ENCODE results near the gene SLC44A4. TPM values are rescaled to one million over a fixed set of nuclear protein-coding genes. Genes with fewer than 3 reads are reported as not detected.
"Not testable (repeated sequence)": the region's sequence is repeated elsewhere in the genome, so short reads cannot be mapped to it uniquely, and the experiment has no call there.

The SLC44A4 gene
- total and polyA plus RNA-seq, 8 donors, result 9.6 to 78.8 (median 21.1) TPM

GRCh38 chr6:31870385-31870921, 8.3 kb downstream of the SLC44A4 start:
- no peak for DNase-seq
- intact Hi-C loops (cut with DNase I), result no loop called here
- no peak for ATAC-seq
- H3K36me3 ChIP-seq, result no peaks in the 10 kb centered on the region
- no peak overlapping the region for H3K4me3 ChIP-seq
- TF ChIP-seq CTCF (IDR thresholded peaks at IDR 0.05), result no peak
- no peaks in the 10 kb centered on the region for H3K4me1 ChIP-seq
- no peaks in the 10 kb centered on the region for H3K27me3 ChIP-seq
- no peaks in the 10 kb centered on the region for H3K9me3 ChIP-seq
- no peak overlapping the region for H3K27ac ChIP-seq

DNA sequence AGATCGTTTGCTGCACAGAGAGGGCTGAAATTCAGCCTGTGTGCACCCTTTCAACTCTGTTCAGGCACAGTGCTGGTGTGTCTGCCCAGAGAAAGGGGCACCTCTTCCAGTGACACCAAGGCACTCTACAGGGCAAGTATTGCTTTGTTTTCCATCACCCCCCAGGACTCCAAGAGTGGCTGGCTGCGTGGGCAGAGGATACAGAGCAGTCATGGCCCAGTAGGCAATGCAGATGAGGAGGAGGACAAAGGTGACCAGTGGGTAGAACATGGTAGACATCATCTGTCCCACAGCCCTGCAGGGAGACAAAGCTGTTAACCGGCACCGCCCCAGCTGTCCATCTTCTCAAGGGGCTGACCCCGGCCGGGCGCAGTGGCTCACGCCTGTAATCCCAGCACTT, 9.5 kb downstream of the SLC44A4 start:
- no peak for TF ChIP-seq CTCF (IDR thresholded peaks at IDR 0.05)
- no peaks in the 10 kb centered on the region for H3K36me3 ChIP-seq
- no peaks in the 10 kb centered on the region for H3K9me3 ChIP-seq
- intact Hi-C loops (cut with DNase I), result loop anchor here in 1 of 2 donors (10.0 kb wide), 1 partner anchor 195 kb away; no protein-coding TSS in a partner anchor
- H3K27ac ChIP-seq, result no peak overlapping the region
- no peak for DNase-seq
- H3K27me3 ChIP-seq, result no peaks in the 10 kb centered on the region
- H3K4me1 ChIP-seq, result peaks cover under 1 to 3% of the 10 kb centered on the region in 2 donors
- ATAC-seq, result no peak
- no peak overlapping the region for H3K4me3 ChIP-seq

GRCh38 chr6:31868658-31868971, 10.2 kb downstream of the SLC44A4 start:
- H3K27ac ChIP-seq, result not testable (repeated sequence)

GRCh38 chr6:31865205-31866118, 13.3 kb downstream of the SLC44A4 start:
- no peak for DNase-seq
- peaks cover 0 to 5% of the 10 kb centered on the region in 2 donors for H3K36me3 ChIP-seq
- ATAC-seq, result no peak
- no peak overlapping the region for H3K27ac ChIP-seq
- H3K4me1 ChIP-seq, result peaks cover 11 to 29% of the 10 kb centered on the region in 2 donors
- TF ChIP-seq CTCF (IDR thresholded peaks at IDR 0.05), result no peak
- H3K4me3 ChIP-seq, result no peak overlapping the region
- intact Hi-C loops (cut with DNase I), result loop anchor here in 1 of 2 donors (10.0 kb wide), 1 partner anchor 191 kb away; no protein-coding TSS in a partner anchor
- H3K9me3 ChIP-seq, result no peaks in the 10 kb centered on the region
- no peaks in the 10 kb centered on the region for H3K27me3 ChIP-seq

More at GRCh38 chr6:31868658-31868971, 10.2 kb downstream of the SLC44A4 start:
- not testable (repeated sequence) for H3K27me3 ChIP-seq, H3K4me1 ChIP-seq, H3K4me3 ChIP-seq, DNase-seq, ATAC-seq, H3K9me3 ChIP-seq, H3K36me3 ChIP-seq
- intact Hi-C loops (cut with DNase I), result loop anchor here in 1 of 2 donors (10.0 kb wide), 1 partner anchor 194 kb away; no protein-coding TSS in a partner anchor

DNA sequence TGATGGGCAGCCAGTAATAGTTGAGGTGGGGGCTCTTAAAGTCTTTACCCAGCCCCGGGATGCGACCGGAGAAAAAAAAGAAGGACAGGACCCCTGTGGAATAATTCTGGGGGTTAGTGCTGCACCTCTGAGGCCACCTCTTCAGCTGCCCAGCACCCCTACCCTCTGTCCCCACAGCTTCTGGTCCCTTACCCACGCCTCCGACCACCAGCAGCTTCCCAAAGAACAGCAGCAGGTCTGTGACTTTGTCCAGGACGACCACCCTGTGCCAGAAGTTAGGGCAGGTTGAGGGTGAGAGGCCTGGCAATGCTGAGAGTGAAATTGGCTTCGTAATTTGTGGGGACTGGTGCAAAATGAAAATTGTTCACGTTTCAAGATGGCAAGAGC, 14.0 kb downstream of the SLC44A4 start:
- peaks cover 11 to 29% of the 10 kb centered on the region in 2 donors for H3K4me1 ChIP-seq
- intact Hi-C loops (cut with DNase I), result loop anchor here in 1 of 2 donors (10.0 kb wide), 1 partner anchor 190 kb away; no protein-coding TSS in a partner anchor
- H3K27me3 ChIP-seq, result no peaks in the 10 kb centered on the region
- no peak for TF ChIP-seq CTCF (IDR thresholded peaks at IDR 0.05)
- H3K27ac ChIP-seq, result no peak overlapping the region
- no peaks in the 10 kb centered on the region for H3K9me3 ChIP-seq
- DNase-seq (no peak), ATAC-seq (no peak)
- peaks cover 0 to 12% of the 10 kb centered on the region in 2 donors for H3K36me3 ChIP-seq
- no peak overlapping the region for H3K4me3 ChIP-seq

DNA sequence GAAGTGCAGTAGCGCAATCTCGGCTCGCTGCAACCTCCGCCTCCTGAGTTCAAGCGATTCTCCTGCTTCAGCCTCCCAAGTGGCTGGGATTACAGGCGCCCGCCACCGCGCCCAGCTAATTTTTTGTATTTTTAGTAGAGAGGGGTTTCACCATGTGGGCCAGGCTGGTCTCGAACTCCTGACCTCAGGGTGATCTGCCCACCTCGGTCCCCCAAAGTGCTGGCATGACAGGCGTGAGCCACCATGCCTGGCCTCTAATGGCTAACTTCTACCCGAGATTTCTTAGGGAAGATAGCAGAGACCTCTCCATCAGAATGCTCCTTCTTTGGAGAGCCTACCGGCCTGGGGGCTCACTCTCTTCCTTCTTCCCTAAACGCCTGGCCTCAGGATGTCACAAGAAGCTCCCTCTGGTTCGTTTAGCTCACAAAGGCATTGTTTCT, 14.7 kb downstream of the SLC44A4 start:
- not testable (repeated sequence) for H3K9me3 ChIP-seq, ATAC-seq, DNase-seq, H3K27me3 ChIP-seq
- Histone ChIP-seq H3K27ac (peak overlapping the region; percentile 80 to 91), H3K36me3 (peaks cover 0 to 19% of the 10 kb centered on the region in 2 donors), H3K4me1 (peaks cover 11 to 29% of the 10 kb centered on the region in 2 donors), H3K4me3 (peak overlapping the region; percentile 41 to 84)
- intact Hi-C loops (cut with DNase I), result loop anchor here in 1 of 2 donors (10.0 kb wide), 1 partner anchor 189 kb away; no protein-coding TSS in a partner anchor
